ENCODE data around the gene PCSK7.

PCSK7 gene

GRCh38 chr11:117230999-117231841 is 653 bp downstream of the PCSK7 start:
- DNase-seq (ENCODE audit: low read depth in 2 of 2), result no peak

DNA sequence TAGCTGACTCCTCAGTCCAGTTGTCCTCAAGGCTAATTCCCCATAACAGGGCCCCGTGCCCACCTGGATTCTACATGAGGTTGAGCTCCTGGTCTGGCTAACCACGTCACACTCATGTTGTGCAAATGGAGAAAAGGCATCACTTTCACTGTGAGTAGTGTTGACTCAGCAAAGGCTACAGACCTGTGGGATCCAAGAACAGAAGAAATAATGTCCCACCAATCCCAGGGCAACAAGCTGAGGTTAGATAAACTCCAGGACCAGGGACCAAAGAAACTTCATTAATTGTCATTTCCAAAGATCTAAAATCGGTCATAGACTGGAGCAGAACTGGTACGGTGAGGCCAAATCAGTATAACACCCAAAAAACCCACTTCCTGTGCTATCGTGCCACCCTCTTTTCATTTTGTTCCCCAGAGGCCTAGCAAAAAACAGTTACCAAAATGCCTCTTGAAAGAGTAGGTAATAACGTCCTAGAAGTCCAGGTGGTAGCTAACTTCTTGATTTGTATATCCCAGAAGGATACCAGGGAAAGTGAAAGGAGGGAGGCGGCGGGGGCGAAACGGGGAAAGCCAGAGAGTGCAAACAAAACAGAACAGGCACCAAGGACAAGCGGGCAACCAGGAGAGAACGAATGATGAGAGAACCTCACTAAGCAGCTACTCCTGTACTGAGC is 1.4 kb downstream of the PCSK7 start:
- DNase-seq (ENCODE audit: low read depth in 2 of 2), result no peak

DNA sequence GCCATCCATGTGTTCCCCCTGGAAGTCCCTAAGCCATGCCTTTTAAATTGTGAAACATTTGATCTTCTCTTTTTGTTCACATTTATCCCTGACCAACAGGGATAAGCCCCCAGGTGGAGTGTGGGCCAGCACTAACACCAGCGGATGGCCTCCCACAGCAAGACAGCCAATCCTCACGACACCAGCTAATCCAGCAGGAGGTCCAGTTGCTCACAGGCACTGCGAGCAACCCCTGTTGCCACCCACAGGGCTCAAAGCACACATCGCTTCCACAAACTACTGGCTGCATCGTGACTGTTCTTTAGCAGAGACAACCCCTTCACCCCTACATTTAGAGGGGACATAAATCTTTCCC is 2.0 kb downstream of the PCSK7 start:
- no peak for DNase-seq (ENCODE audit: low read depth in 2 of 2)

- DNase-seq (ENCODE audit: low read depth in 2 of 2), result no peak
Measured at GRCh38 chr11:117229411-117229810, 2.5 kb downstream of the PCSK7 start.

GRCh38 chr11:117228091-117228490 is 3.8 kb downstream of the PCSK7 start:
- no peak for DNase-seq (ENCODE audit: low read depth in 2 of 2)

DNA sequence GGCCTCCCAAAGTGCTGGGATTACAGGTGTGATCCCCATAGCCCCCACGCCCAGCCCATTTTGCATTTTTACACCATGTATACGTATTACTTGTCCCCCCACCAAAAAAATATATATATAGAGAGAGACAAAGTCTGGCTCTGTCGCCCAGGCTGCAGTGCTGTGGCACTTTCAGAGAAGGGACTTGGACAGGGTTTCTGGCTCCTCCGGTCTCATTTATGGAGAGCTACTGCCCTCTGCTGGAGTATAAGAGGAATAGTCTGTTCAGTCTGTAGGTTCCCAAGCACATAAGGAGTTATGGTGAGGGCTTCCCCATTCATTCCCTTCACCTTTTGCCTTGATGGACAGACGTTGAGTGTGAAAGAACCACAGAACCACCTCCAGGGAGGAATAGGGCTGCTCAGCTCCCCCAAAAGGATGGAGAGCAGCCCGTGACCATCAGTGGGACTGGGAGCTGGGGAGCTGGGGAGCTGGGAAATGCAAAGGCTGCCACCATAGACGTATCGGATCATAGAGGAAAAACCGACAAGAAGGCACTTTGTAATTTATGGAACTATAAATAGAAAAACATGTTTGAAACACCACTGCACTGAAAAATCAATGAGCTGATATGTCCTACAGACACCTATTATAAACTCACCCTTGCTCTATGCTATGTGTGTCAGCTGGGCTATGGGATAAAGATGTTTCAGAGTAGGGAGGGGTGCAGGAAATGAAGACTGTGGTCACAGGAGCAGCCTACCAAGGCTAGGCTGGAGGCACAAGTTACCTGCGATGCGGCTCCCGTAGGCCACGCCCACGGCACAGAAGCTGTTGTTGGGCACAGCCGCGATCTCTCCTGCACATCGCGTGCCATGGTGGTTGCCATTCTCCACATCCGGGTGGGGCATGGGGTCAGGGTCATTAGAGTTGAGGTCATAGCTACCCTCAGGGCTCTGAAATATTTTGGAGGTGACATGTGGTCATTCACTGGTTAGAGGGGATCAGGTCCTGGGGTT is 5.2 kb downstream of the PCSK7 start:
- DNase-seq (ENCODE audit: low read depth in 2 of 2), result no peak

GRCh38 chr11:117225553-117226170 is 6.2 kb downstream of the PCSK7 start:
- DNase-seq (ENCODE audit: low read depth in 2 of 2), result no peak

DNA sequence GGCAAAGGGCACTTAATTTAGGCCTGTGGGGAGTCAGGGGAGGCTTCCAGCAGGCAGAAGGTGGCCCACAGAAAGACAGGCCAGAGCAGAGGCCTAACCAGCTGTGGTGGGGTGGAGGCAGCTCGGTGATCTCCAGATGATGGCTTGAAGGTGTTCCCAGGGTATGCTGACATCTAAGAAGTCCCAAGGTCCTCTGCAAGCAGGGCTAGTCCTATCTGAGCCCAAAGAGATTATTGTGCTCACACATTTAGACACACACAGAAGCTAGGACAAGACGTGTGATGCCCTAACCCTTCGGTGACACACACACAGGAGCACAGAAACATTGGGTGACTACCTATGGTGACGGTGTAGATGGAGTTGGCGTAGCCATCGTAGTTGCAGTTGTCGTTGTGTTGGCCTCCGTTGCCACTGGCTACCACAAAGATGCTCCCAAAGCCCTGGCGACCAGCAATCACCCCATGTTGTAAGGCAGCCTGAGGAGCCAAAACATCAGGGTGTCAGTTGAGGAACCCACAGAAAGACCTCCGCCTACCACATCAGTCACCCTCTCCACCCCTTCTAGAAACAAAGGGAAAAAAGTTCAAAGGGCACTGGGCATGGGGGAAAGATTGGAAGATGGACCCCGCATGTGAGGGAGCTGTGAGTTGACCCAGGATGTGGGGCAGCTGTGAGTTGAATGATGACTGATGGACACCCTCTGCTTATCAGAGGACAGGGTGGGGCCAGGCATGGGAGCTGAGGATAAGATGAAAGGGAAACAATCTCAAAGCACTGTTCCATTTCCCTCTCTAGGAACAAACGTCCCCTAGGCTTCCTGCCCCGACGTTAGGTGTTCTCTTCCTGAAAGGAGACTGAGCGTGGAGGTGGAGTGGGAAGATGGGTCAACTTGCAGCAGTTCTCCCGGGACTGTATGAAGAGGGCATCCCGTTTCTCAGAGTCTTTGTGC is 7.9 kb downstream of the PCSK7 start:
- DNase-seq (ENCODE audit: low read depth in 2 of 2), result no peak

GRCh38 chr11:117222991-117223740 is 8.7 kb downstream of the PCSK7 start:
- no peak for DNase-seq (ENCODE audit: low read depth in 2 of 2)

GRCh38 chr11:117221775-117222517 is 9.9 kb downstream of the PCSK7 start:
- DNase-seq (ENCODE audit: low read depth in 2 of 2), result no peak

- DNase-seq (ENCODE audit: low read depth in 2 of 2), result no peak
Measured at GRCh38 chr11:117220999-117221774, 10.7 kb downstream of the PCSK7 start.

- DNase-seq (ENCODE audit: low read depth in 2 of 2), result no peak
Measured at GRCh38 chr11:117220568-117220967, 11.3 kb downstream of the PCSK7 start.

DNA sequence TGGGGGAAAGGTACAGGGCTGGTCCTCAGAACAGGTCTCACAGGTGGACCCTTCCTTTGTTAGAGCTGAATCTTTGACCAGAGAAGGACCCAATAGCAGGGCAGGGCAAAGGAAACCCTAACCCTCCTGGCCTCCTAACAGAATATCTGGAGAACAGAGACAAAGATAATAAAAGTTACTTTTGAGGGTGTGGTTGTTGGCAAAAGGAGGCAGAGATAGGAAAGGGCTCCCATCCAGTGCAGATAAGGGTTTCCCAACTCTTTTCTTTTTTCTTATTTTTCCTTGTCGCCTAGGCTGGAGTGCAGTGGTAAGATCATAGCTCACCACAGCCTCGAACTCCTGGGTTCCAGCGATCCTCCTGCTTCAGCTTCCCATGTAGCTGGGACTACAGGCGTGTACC is 11.9 kb downstream of the PCSK7 start:
- DNase-seq (ENCODE audit: low read depth in 2 of 2), result no peak

DNA sequence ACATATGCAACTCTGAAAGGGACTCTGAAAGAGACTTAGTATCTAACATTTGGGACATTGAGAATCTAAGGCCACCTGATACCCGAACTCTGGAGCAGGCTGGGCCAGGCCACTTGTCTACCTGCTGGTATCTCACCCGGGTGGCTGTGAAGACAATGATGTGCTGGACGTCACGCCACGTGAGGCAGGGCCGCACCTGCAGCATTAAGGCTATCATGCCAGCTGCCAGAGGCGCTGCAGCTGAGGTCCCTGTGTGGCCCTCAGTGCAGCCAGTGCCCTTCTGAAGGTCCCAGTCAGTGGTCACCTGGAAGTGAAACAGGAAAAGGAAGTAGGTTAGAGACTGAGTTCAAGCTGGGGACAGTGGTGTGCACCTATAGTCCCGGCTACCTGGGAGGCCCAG is 12.4 kb downstream of the PCSK7 start:
- DNase-seq (ENCODE audit: low read depth in 2 of 2), result no peak

DNA sequence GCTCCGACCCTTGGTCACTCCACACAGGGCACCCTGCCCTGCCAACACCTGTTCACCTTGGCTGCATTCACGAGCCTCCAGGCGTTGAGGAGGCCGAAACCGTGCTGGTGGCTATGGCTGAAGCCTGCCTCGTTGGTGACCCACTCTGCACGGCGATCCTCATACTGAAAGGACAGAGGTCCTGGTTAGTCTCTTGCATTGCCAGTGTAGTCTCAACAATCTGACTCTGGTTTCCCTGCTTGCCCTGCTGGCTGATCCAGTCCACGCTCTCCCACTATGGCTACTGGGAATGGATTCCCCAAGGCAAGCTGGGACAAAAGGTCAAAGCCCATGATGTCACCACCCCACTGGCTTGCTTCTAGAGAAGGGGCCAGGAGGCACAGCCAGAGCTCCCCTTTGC is 12.9 kb downstream of the PCSK7 start:
- DNase-seq (ENCODE audit: low read depth in 2 of 2), result no peak

GRCh38 chr11:117218133-117218915 is 13.5 kb downstream of the PCSK7 start:
- no peak for DNase-seq (ENCODE audit: low read depth in 2 of 2)

All from activated CD8-positive, alpha-beta memory T cell treated with anti-CD3 and anti-CD28 coated beads for 4 hours (primary cell).